A673 (cell line): ENCODE data around the gene ZMYM5. TPM values are rescaled to one million over a fixed set of nuclear protein-coding genes. Genes with fewer than 3 reads are reported as not detected.

ENCODE experiments used
- BruUV-seq: library from RNA; stranded (reverse); fragments of 400-500 nt; replicated peaks from 2 replicates; lab custom pipeline; 2021; lab: Mats Ljungman, UMichigan
- CTCF ChIA-PET: fragments of 300-600 bp; sonication (Branson Sonifier 250); formaldehyde crosslinking; loops from one replicate; lab custom pipeline; 2022; ENCODE audit warnings: antibody characterized with exemption; lab: Charles Lee
- POLR2A ChIA-PET: fragments of 300-600 bp; sonication (Branson Sonifier 250); formaldehyde crosslinking; loops from one replicate; lab custom pipeline; 2022; ENCODE audit warnings: antibody characterized with exemption; ENCODE audit not compliant: low non-redundant PET; lab: Charles Lee
- DNase-seq: peaks from one replicate; pipeline ENCODE4 v3.0.0-alpha.2; 2015; ENCODE audit warnings: low spot score
- H3K27ac ChIP-seq: fragments of 200-600 bp; sonication (generic); 2 replicates; pipeline ENCODE4 v1.5.1; 2016; ENCODE audit warnings: mixed run types, low read depth, mild to moderate bottlenecking, mixed read lengths, antibody characterized with exemption, low read length; ENCODE audit not compliant: poor library complexity, severe bottlenecking
- H3K27me3 ChIP-seq: fragments of 200-600 bp; sonication (generic); replicated peaks from 2 replicates; pipeline ENCODE4 v1.6.1; 2017; ENCODE audit warnings: mixed run types, low read depth, mild to moderate bottlenecking, mixed read lengths, antibody characterized with exemption, low read length; ENCODE audit not compliant: insufficient read depth, poor library complexity
- H3K36me3 ChIP-seq: fragments of 200-600 bp; sonication (generic); 2 replicates; pipeline ENCODE4 v1.6.1; 2016; ENCODE audit warnings: mixed run types, mild to moderate bottlenecking, mixed read lengths, antibody characterized with exemption, low read length; ENCODE audit not compliant: insufficient read depth, poor library complexity, severe bottlenecking
- H3K4me1 ChIP-seq: fragments of 200-600 bp; sonication (generic); 2 replicates; pipeline ENCODE4 v1.6.1; 2017; ENCODE audit warnings: mixed run types, mild to moderate bottlenecking, mixed read lengths, antibody characterized with exemption, low read length; ENCODE audit not compliant: insufficient read depth, poor library complexity, severe bottlenecking
- H3K4me3 ChIP-seq: fragments of 200-600 bp; sonication (generic); 2 replicates; pipeline ENCODE4 v1.5.1; 2016; ENCODE audit warnings: low read depth, mixed run types, mild to moderate bottlenecking, mixed read lengths, low read length; ENCODE audit not compliant: poor library complexity, severe bottlenecking
- H3K9me3 ChIP-seq: fragments of 200-600 bp; sonication (generic); 2 replicates; pipeline ENCODE4 v1.6.1; 2016; ENCODE audit warnings: mixed run types, low read depth, mild to moderate bottlenecking, mixed read lengths, antibody characterized with exemption, low read length; ENCODE audit not compliant: poor library complexity, severe bottlenecking
- EZH2 ChIP-seq: fragments of 200-600 bp; sonication (generic); IDR thresholded peaks from 2 replicates; pipeline ENCODE4 v1.6.1; 2017; ENCODE audit warnings: borderline replicate concordance, low read depth, mild to moderate bottlenecking, mixed read lengths, antibody characterized with exemption, low read length; ENCODE audit not compliant: poor library complexity, severe bottlenecking
- intact Hi-C: fragments of 100-400 bp; cut with micrococcal nuclease; formaldehyde crosslinking; loops from one replicate; pipeline ENCODE4 v1.10.0; 2022; ENCODE audit not compliant: unreplicated experiment
- total RNA-seq: library from RNA; stranded (reverse); gene quantifications from 2 replicates; pipeline ENCODE4 v1.2.3, GENCODE V29; 2021
- TF ChIP-seq, protein P1 (sequence below): fragments of 300-800, 200-600 bp; sonication (generic); conservative IDR thresholded peaks from 2 replicates; pipeline ENCODE4 v1.5.1; 2017; ENCODE audit warnings: low read depth, mild to moderate bottlenecking, antibody characterized with exemption, low read length, moderate library complexity, mixed read lengths

ZMYM5 gene
- total RNA-seq, 1 experiment from 2014 or later, result 17.4 TPM

DNA sequence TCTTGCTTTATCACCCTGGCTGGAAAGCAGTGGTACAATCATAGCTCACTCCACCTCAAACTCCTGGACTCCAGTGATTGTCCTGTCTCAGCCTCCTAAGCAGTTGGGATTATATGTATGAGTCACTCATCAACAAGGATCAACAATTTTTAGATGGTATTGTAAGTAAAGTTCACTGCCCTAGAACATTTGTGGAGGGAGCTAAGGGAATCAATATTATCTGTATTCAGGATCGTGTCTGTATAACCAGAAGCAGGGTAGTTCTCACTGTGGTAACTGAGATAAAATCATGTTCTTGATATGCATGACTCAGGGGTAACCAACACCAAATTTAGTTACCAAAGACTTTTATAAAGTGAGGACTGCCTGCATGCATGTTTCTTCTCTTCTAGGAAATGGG, 27.0 kb downstream of the ZMYM5 start:
- Histone ChIP-seq H3K9me3 (no peaks in the 10 kb centered on the region), H3K4me3 (no peak overlapping the region), H3K4me1 (no peaks in the 10 kb centered on the region), H3K27me3 (no peaks in the 10 kb centered on the region), H3K27ac (no peak overlapping the region), H3K36me3 (peaks cover 40% of the 10 kb centered on the region)
- no peak for DNase-seq
- POLR2A ChIA-PET, result no interaction called here
- no TSS peak for BruUV-seq
- intact Hi-C loops, result no loop called here
- no peak for TF ChIP-seq EZH2
- TF ChIP-seq, protein P1, sequence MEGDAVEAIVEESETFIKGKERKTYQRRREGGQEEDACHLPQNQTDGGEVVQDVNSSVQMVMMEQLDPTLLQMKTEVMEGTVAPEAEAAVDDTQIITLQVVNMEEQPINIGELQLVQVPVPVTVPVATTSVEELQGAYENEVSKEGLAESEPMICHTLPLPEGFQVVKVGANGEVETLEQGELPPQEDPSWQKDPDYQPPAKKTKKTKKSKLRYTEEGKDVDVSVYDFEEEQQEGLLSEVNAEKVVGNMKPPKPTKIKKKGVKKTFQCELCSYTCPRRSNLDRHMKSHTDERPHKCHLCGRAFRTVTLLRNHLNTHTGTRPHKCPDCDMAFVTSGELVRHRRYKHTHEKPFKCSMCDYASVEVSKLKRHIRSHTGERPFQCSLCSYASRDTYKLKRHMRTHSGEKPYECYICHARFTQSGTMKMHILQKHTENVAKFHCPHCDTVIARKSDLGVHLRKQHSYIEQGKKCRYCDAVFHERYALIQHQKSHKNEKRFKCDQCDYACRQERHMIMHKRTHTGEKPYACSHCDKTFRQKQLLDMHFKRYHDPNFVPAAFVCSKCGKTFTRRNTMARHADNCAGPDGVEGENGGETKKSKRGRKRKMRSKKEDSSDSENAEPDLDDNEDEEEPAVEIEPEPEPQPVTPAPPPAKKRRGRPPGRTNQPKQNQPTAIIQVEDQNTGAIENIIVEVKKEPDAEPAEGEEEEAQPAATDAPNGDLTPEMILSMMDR, result no peak
- CTCF ChIA-PET, result no interaction called here

DNA sequence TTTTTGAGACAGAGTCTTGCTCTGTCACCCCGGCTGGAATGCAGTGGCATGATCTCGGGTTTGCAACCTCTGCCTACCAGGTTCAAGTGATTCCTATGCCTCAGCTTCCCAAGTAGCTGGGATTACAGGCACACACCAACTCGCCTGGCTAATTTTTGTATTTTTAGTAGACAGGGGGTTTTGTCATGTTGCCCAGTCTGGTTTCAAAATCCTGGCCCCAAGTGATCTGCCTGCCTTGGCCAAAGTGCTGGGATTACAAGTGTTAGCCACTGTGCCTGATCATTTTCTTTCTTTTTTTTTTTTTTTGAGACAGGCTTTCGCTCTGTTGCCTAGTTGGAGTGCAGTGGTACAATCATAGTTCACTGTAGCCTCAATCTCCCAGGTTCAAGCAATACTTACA, 28.7 kb downstream of the ZMYM5 start:
- H3K27ac ChIP-seq, result no peak overlapping the region
- no peaks in the 10 kb centered on the region for H3K27me3 ChIP-seq
- no peak overlapping the region for H3K4me3 ChIP-seq
- no peak for DNase-seq
- H3K9me3 ChIP-seq, result no peaks in the 10 kb centered on the region
- TF ChIP-seq, protein P1, result no peak
- no peak for TF ChIP-seq EZH2
- intact Hi-C loops, result no loop called here
- no TSS peak for BruUV-seq
- H3K4me1 ChIP-seq, result no peaks in the 10 kb centered on the region
- H3K36me3 ChIP-seq, result peaks cover 35% of the 10 kb centered on the region
- CTCF ChIA-PET, result no interaction called here
- POLR2A ChIA-PET, result no interaction called here

DNA sequence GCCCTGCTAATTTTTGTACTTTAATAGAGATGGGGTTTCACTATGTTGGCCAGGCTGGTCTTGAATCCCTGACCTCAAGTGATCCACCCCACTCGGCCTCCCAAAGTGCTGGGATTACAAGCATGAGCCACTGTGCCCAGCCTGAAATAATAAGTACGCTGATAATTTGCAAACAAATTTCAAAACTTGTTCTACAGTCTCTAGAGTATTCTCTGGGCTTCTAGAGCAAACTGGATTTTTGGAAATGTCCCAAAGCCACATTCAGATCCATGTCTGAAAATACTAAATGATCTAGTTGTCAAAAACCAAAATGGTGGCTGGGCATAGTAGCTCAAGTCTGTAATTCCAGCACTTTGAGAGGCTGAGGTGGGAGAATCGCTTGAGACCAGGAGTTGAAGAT, 40.8 kb downstream of the ZMYM5 start:
- POLR2A ChIA-PET, result no interaction called here
- CTCF ChIA-PET, result no interaction called here
- H3K27me3 ChIP-seq, result no peaks in the 10 kb centered on the region
- no peaks in the 10 kb centered on the region for H3K9me3 ChIP-seq
- H3K4me3 ChIP-seq, result no peak overlapping the region
- no TSS peak for BruUV-seq
- intact Hi-C loops, result no loop called here
- peaks cover 16% of the 10 kb centered on the region for H3K36me3 ChIP-seq
- TF ChIP-seq, protein P1, result no peak
- no peak for TF ChIP-seq EZH2
- no peak for DNase-seq
- no peaks in the 10 kb centered on the region for H3K4me1 ChIP-seq
- no peak overlapping the region for H3K27ac ChIP-seq
